HCT116 (cell line): ENCODE data around the gene BBX.

ENCODE experiments used
- CTCF ChIP-seq, 3 experiments: fragments of 200-600 bp in 1 of 3; sonication (generic) in 1 of 3; IDR thresholded peaks in 2 of 3; conservative IDR thresholded peaks in 1 of 3; 2 replicates each; pipeline ENCODE4 v1.5.1; 2012 to 2017; ENCODE audit warnings: low read depth in 2 of 3, low read length in 2 of 3, antibody characterized with exemption in 1 of 3, borderline replicate concordance in 1 of 3, control low read depth in 1 of 3, mild to moderate bottlenecking in 1 of 3, mixed read lengths in 1 of 3, mixed run types in 1 of 3, moderate library complexity in 1 of 3; ENCODE audit not compliant: insufficient read depth in 1 of 3
- POLR2A ChIP-seq: IDR thresholded peaks from 2 replicates; pipeline ENCODE4 v1.7.0; 2011; ENCODE audit warnings: borderline replicate concordance; ENCODE audit not compliant: insufficient read depth, insufficient read length; ENCODE audit errors: extremely low read depth
- POLR2AphosphoS5 ChIP-seq: IDR thresholded peaks from 2 replicates; pipeline ENCODE4 v1.6.1; 2011; ENCODE audit warnings: mild to moderate bottlenecking, low read depth, low read length, moderate library complexity
- SRF ChIP-seq: IDR thresholded peaks from 2 replicates; pipeline ENCODE4 v1.6.1; 2012; ENCODE audit warnings: low read depth
- ZNF274 ChIP-seq: fragments of 200-500 bp; sonication (Bioruptor generic); IDR thresholded peaks from 2 replicates; pipeline ENCODE4 v1.6.1; 2014; ENCODE audit warnings: mild to moderate bottlenecking, low read depth, low read length, inconsistent platforms
- TF ChIP-seq, protein P1 (sequence below): IDR thresholded peaks from 2 replicates; pipeline ENCODE4 v1.6.1; 2012; ENCODE audit warnings: low read depth

DNA sequence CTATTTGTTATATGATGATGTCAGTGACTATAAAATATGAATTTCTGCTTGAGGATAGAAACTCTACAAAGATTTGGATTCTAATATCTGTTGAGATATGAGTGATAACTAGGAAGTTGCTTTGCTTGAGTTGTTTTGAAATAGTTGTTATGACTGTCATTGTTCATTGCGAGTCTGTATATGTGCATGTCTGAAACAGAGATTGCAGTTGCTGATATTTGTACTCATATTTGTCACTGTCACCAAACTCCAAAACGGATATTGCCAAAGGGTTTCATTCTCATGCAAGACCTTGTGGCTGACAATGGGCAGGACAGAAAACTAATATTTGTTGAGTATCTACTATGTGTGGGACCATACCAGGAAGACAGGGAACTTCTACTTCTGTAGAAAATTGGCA is 327.9 kb downstream of the BBX start:
- TF ChIP-seq ZNF274, result no peak
- TF ChIP-seq SRF, result no peak
- no peak for TF ChIP-seq POLR2AphosphoS5
- TF ChIP-seq CTCF (IDR thresholded peaks at IDR 0.05 in 2 of 3, conservative IDR thresholded peaks at IDR 0.05 in 1 of 3; ENCODE audit: borderline replicate concordance in 1 of 3, insufficient read depth in 1 of 3, low read depth in 2 of 3, low read length in 2 of 3), result no peak
- TF ChIP-seq, protein P1, sequence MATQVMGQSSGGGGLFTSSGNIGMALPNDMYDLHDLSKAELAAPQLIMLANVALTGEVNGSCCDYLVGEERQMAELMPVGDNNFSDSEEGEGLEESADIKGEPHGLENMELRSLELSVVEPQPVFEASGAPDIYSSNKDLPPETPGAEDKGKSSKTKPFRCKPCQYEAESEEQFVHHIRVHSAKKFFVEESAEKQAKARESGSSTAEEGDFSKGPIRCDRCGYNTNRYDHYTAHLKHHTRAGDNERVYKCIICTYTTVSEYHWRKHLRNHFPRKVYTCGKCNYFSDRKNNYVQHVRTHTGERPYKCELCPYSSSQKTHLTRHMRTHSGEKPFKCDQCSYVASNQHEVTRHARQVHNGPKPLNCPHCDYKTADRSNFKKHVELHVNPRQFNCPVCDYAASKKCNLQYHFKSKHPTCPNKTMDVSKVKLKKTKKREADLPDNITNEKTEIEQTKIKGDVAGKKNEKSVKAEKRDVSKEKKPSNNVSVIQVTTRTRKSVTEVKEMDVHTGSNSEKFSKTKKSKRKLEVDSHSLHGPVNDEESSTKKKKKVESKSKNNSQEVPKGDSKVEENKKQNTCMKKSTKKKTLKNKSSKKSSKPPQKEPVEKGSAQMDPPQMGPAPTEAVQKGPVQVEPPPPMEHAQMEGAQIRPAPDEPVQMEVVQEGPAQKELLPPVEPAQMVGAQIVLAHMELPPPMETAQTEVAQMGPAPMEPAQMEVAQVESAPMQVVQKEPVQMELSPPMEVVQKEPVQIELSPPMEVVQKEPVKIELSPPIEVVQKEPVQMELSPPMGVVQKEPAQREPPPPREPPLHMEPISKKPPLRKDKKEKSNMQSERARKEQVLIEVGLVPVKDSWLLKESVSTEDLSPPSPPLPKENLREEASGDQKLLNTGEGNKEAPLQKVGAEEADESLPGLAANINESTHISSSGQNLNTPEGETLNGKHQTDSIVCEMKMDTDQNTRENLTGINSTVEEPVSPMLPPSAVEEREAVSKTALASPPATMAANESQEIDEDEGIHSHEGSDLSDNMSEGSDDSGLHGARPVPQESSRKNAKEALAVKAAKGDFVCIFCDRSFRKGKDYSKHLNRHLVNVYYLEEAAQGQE, result no peak
- no peak for TF ChIP-seq POLR2A
